T-helper 9 cell (primary cell): ENCODE measurements around the gene EHMT1.

Source experiments
- DNase-seq: peaks from one replicate; pipeline ENCODE4 v3.0.0-alpha.2; 2020

The EHMT1 gene

DNA sequence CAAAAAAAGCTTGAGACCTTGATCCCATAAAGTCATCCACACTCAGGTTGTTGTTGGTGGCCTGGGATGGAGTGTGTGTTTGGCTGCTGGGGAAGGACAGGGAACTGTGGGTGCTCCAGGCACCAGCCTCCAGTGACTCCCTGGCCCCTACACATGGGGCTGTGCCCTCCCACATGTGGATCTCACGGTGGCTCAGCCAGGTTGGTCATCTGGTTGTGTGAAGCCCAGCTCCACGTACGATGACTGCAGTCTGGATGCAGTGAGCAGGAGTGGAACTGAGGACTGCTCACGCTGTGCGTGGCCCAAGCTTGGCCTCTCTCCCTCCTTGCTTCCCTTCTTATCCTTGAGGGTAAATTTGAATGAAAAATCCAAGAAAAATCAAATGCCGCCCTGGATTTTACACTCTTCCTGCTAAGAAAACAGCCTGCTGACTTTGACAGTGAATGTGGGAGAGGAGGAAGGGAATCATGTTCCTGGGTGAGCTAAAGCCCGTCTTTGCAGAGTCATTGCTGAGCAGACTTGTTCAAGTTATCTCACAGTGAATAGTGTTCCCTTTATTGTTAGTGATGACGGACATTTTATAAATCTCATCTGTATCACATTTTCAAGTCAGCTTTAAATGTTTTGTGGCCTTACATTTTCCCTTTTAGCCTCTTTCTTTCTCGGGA is 193.7 kb downstream of the EHMT1 start:
- DNase-seq: no peak

GRCh38 chr9:137813167-137813566 is 194.4 kb downstream of the EHMT1 start:
- DNase-seq: no peak

- no peak for DNase-seq
Observed at GRCh38 chr9:137813651-137814415, 195.0 kb downstream of the EHMT1 start.

GRCh38 chr9:137814436-137814835 is 195.6 kb downstream of the EHMT1 start:
- no peak for DNase-seq

GRCh38 chr9:137814841-137815240 is 196.0 kb downstream of the EHMT1 start:
- DNase-seq: no peak

GRCh38 chr9:137815256-137816255 is 196.8 kb downstream of the EHMT1 start:
- no peak for DNase-seq

- DNase-seq: no peak
Observed at GRCh38 chr9:137816531-137817235, 197.9 kb downstream of the EHMT1 start.

DNA sequence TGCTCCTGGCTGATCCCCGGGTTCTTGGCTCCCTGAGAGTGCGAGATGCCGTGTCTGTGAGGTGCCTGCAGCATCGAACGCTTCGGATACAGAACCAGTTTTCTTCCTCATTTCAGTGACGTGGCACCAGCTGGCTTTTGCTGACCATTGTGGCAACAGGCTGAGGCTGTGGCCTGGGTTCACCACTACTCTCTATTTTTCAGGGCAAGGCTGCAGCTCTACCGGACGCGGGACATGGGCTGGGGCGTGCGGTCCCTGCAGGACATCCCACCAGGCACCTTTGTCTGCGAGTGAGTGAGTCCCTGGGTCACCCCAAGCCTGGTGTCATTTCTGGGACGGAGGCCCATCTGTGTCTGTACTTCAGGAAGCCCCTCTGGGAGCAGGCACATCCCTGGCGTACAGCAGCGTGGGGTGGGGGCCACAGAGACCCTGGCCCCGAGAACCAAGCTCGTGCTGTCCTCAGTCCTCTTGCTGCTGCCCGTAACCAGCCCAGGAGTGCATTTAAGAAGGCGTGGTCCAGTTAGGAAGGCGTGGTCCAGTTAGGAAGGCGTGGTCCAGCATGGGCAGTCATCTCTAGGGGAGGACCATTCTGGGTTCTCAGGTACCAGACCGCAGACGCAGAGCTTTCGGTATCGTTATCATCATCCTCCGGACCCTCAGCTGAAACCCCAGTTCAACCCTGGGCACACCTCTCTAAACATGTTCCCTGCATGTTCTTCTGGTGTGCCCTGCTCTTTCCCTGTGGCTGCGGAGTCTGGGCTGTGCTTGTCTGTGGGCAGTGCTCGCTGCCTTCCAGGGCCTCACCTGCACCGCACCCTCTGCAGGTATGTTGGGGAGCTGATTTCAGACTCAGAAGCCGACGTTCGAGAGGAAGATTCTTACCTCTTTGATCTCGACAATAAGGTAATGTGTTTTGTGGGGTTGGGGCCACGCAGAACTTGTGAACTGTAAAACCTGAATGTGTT is 198.7 kb downstream of the EHMT1 start:
- DNase-seq: no peak

GRCh38 chr9:137818286-137818685 is 199.5 kb downstream of the EHMT1 start:
- DNase-seq: no peak

DNA sequence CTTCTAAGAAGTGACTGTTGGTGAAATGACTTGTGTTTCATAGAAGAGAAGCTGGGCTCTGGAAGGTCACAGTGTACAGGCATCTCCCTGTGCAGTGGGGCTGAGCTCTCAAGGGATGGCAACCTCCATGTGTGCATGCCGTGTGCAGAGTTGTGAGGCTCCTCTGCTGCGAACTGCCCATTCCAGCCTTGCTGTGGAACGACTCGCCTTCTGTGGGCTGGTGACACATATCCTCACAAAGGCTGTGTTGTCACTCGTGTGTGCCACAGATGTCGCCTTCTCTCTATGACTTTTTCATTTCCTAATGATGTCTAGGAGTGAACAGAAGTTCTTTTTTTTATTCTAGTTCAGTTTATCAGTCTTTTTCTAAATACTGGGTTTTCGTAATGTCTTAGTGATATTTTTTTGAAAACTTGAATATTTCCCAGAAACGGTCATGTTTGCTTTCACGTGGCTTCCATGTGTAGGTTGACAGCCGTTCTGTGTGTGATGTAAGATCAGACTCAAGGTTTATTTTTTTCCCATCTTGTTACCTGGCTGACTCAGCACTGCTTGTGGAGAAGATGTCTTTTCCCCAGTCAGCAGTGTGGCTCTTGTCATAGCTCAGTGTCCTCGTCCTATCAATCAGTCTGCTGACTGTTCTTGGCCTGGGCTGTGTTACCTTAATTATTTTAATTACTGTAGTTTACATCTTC is 201.5 kb downstream of the EHMT1 start:
- no peak for DNase-seq

DNA sequence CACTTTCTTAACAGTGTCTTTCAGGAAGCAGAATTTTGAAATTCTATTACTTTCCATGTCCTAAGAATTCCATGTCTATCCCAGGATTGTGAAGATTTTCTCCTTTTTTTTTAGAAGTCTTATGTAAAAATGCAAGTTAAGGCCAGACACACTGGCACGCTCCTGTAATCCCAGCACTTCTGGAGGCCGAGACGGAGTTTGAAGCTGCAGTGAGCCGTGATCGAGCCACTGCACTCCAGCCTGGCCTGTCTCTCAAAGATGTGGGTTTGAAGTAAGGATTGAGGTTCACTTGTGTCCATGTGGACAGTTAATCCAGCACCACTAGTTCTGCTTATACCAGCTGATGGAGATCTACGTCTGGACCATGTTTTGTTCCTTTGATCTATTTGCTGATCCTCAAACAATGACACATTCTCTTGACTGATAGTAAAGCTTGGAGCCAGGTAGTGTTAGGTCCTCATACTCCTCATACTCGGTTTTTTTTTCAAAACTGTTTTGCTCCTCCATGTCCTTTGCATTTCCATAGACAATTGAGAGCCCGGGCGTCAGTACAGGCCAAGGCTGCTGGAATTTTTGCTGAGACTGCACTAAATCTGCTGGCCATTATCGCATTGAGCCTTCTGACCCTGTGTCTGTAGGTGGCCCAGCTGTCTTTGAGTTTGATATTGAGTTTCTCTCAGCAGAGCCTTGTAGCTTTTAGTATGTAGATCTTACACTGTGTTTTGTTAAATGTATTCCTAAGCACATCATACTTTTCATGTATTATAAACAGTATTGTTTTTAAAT is 205.4 kb downstream of the EHMT1 start:
- DNase-seq: no peak

GRCh38 chr9:137825324-137825989 is 206.7 kb downstream of the EHMT1 start:
- no peak for DNase-seq

DNA sequence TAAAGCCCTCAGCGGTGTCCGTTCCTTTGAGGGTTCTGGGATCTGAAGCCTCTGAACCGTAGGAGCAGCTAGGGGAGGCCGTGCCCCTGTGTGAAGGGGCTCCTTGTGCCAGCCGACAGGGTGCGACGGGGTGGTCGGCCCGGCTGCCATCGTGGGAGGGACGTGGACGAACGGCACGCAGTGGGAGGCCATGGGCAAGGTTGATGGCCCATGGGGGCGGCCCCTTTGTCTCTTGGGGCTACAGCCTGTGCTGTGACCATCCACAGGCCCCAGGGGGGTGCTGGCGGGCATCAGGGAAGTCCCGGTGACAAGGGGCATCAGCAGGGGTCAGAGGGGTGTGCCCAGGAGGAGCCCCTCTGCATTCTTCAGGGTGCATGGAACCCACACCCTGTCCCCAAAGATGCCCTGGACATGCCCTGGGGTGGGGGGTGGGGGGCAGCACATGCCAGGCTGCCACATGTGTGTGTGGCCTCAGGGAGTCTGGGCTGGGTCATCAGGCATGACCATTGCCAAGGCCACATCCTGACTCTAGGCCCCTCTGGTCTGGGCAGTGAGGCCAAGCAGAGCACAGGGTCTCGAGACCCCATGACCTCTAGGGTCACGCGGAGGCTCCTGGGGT is 209.2 kb downstream of the EHMT1 start:
- DNase-seq: no peak

- no peak for DNase-seq
Observed at GRCh38 chr9:137828527-137829259, 209.9 kb downstream of the EHMT1 start.

GRCh38 chr9:137829260-137829996 is 210.6 kb downstream of the EHMT1 start:
- DNase-seq: no peak

DNA sequence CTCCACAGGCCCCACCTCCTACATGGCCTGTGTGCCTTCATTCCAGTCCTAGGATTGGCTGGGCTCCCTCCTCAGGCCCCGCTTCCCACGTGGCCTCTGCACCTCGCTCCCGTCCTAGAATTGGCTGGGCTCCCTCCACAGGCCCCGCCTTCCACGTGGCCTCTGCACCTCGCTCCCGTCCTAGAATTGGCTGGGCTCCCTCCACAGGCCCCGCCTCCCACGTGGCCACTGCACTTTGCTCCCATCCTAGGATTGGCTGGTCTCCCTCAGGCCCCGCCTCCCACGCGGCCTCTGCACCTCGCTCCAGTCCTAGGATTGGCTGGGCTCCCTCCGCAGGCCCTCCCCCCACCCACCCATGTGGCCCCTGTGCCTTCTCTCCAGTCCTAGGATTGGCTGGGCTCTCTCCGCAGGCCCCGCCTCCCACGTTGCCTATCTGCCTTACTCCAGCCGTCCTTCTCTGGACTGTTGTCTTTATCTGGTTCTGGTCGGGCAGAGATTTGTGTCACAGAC is 213.4 kb downstream of the EHMT1 start:
- DNase-seq: no peak
